ENCODE measurements around the gene MYCL. TPM values are rescaled to one million over a fixed set of nuclear protein-coding genes. Genes with fewer than 3 reads are reported as not detected.

MYCL gene
- total and polyA plus RNA-seq, 2 of the 8 experiments (the other 6 are each of a cell fraction or from before 2014, with no cell fraction given): 20.3 to 28.8 TPM

DNA sequence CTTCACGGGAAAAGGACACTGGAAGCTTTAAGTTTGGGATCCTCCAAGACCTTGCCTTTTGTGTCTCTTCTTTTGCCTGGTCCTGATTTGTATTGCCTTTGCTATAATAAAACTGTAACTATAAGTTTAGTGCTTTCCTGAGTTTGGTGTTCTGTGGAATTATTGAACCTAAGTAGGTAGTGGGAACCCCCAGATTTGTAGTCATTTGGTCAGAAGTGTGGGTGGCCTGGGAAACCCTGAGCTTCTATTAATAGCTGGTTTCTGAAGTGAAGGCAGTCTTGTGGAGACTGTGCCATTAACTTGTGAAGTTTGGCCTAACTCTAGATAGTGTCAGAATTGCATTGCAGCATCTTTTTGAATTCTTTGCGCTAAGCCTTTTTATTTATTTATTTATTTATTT, 6.8 kb upstream of the MYCL start (continued):
- no peak for TF ChIP-seq TAF7 (optimal IDR thresholded peaks at IDR 0.05; ENCODE audit: borderline replicate concordance, low read depth, low read length)
- TF ChIP-seq, protein P1, sequence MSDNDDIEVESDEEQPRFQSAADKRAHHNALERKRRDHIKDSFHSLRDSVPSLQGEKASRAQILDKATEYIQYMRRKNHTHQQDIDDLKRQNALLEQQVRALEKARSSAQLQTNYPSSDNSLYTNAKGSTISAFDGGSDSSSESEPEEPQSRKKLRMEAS (IDR thresholded peaks at IDR 0.05): no peak
- TF ChIP-seq, protein P2, sequence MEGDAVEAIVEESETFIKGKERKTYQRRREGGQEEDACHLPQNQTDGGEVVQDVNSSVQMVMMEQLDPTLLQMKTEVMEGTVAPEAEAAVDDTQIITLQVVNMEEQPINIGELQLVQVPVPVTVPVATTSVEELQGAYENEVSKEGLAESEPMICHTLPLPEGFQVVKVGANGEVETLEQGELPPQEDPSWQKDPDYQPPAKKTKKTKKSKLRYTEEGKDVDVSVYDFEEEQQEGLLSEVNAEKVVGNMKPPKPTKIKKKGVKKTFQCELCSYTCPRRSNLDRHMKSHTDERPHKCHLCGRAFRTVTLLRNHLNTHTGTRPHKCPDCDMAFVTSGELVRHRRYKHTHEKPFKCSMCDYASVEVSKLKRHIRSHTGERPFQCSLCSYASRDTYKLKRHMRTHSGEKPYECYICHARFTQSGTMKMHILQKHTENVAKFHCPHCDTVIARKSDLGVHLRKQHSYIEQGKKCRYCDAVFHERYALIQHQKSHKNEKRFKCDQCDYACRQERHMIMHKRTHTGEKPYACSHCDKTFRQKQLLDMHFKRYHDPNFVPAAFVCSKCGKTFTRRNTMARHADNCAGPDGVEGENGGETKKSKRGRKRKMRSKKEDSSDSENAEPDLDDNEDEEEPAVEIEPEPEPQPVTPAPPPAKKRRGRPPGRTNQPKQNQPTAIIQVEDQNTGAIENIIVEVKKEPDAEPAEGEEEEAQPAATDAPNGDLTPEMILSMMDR (IDR thresholded peaks at IDR 0.05; ENCODE audit: control extremely low read depth in 1 of 3, insufficient read depth in 1 of 3, low read depth in 1 of 3, low read length in 3 of 3): no peak
- TF ChIP-seq KDM5A (IDR thresholded peaks at IDR 0.05; ENCODE audit: low read length): no peak
- no peak for TF ChIP-seq TEAD4 (IDR thresholded peaks at IDR 0.05; ENCODE audit: low read depth, low read length)
- no peak for TF ChIP-seq CREB1 (IDR thresholded peaks at IDR 0.05)
- no peak for TF ChIP-seq GTF2F1 (IDR thresholded peaks at IDR 0.05; ENCODE audit: borderline replicate concordance, low read depth, low read length)

All from H1 (cell line).